ENCODE measurements around the gene C1QL3.

DNA sequence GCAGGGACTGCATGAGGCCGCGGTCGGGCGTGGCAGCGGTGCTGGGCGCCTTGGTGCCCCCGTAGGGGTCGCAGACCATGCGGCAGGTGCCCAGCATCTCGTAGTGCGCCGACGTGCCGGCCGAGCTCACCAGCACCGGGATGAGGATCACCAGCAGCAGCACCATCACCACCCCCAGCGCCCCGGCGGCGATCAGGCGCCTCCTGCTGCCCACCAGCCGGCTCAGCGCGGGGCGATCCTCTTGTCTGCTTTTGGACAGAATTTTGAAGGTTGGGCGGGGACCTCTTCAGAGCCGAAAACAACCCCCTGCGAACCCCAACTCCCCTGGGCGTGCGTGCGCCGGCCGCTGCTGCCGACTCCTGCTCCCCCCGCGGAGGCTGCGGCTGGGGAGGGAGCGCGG lies 779 bp downstream of the C1QL3 start:
- TF ChIP-seq YY1 (IDR thresholded peaks at IDR 0.05; ENCODE audit: insufficient read depth, insufficient read length) (no peak), ZNF274 (IDR thresholded peaks at IDR 0.05; ENCODE audit: low read depth, low read length) (no peak)

Data from NT2/D1 (cell line).